ENCODE measurements around the gene IFFO2.

DNA sequence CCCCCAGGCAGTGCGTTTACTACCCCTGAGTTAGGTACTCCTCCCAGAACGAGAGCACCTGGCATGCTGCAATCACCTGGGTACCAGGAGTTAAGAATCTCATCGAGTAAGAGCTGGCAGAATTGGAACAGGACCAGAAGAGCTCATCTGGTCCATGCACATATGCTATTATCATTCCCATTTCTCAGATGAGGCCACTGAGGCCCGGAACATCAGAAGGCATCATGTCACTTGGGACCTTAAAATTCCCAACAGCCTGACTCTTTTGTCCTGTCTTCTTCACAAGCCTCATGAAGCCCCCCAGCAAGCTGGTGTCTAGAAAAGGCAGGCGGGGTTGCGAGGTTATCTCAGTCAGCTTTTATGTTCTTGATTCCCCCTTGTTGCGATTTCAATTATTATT, 13.9 kb upstream of the IFFO2 start:
- TF ChIP-seq POLR2A (IDR thresholded peaks at IDR 0.05; ENCODE audit: borderline replicate concordance, extremely low read depth, insufficient read depth, insufficient read length) (no peak), ZNF274 (IDR thresholded peaks at IDR 0.05; ENCODE audit: low read depth, low read length) (no peak), TCF7L2 (IDR thresholded peaks at IDR 0.05; ENCODE audit: borderline replicate concordance, extremely low read depth, insufficient read depth, insufficient read length) (no peak), EZH2 (IDR thresholded peaks at IDR 0.05) (no peak), ZFX (IDR thresholded peaks at IDR 0.05) (no peak)
- TF ChIP-seq, protein P1, sequence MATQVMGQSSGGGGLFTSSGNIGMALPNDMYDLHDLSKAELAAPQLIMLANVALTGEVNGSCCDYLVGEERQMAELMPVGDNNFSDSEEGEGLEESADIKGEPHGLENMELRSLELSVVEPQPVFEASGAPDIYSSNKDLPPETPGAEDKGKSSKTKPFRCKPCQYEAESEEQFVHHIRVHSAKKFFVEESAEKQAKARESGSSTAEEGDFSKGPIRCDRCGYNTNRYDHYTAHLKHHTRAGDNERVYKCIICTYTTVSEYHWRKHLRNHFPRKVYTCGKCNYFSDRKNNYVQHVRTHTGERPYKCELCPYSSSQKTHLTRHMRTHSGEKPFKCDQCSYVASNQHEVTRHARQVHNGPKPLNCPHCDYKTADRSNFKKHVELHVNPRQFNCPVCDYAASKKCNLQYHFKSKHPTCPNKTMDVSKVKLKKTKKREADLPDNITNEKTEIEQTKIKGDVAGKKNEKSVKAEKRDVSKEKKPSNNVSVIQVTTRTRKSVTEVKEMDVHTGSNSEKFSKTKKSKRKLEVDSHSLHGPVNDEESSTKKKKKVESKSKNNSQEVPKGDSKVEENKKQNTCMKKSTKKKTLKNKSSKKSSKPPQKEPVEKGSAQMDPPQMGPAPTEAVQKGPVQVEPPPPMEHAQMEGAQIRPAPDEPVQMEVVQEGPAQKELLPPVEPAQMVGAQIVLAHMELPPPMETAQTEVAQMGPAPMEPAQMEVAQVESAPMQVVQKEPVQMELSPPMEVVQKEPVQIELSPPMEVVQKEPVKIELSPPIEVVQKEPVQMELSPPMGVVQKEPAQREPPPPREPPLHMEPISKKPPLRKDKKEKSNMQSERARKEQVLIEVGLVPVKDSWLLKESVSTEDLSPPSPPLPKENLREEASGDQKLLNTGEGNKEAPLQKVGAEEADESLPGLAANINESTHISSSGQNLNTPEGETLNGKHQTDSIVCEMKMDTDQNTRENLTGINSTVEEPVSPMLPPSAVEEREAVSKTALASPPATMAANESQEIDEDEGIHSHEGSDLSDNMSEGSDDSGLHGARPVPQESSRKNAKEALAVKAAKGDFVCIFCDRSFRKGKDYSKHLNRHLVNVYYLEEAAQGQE (IDR thresholded peaks at IDR 0.05; ENCODE audit: low read depth): no peak
- TF ChIP-seq, protein P2, sequence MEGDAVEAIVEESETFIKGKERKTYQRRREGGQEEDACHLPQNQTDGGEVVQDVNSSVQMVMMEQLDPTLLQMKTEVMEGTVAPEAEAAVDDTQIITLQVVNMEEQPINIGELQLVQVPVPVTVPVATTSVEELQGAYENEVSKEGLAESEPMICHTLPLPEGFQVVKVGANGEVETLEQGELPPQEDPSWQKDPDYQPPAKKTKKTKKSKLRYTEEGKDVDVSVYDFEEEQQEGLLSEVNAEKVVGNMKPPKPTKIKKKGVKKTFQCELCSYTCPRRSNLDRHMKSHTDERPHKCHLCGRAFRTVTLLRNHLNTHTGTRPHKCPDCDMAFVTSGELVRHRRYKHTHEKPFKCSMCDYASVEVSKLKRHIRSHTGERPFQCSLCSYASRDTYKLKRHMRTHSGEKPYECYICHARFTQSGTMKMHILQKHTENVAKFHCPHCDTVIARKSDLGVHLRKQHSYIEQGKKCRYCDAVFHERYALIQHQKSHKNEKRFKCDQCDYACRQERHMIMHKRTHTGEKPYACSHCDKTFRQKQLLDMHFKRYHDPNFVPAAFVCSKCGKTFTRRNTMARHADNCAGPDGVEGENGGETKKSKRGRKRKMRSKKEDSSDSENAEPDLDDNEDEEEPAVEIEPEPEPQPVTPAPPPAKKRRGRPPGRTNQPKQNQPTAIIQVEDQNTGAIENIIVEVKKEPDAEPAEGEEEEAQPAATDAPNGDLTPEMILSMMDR (IDR thresholded peaks at IDR 0.05 in 2 of 3, conservative IDR thresholded peaks at IDR 0.05 in 1 of 3; ENCODE audit: borderline replicate concordance in 1 of 3, insufficient read depth in 1 of 3, low read depth in 2 of 3, low read length in 2 of 3): no peak
